Mammary epithelial cell (primary cell): ENCODE measurements around the gene MRPL4.

Experiments
- CTCF ChIP-seq, 2 donors: IDR thresholded peaks in 1 of 2; conservative IDR thresholded peaks in 1 of 2; 2 replicates each; pipeline ENCODE4 v1.5.1; 2011 to 2012; ENCODE audit warnings: inconsistent platforms in 2 of 2, low read length in 2 of 2, mild to moderate bottlenecking in 2 of 2, control low read depth in 1 of 2, low read depth in 1 of 2; ENCODE audit not compliant: insufficient read depth in 1 of 2; ENCODE audit errors: extremely low read depth in 1 of 2
- EZH2 ChIP-seq: IDR thresholded peaks from 2 replicates; pipeline ENCODE4 v1.6.1; 2012; ENCODE audit warnings: low read length, inconsistent platforms, borderline replicate concordance

DNA sequence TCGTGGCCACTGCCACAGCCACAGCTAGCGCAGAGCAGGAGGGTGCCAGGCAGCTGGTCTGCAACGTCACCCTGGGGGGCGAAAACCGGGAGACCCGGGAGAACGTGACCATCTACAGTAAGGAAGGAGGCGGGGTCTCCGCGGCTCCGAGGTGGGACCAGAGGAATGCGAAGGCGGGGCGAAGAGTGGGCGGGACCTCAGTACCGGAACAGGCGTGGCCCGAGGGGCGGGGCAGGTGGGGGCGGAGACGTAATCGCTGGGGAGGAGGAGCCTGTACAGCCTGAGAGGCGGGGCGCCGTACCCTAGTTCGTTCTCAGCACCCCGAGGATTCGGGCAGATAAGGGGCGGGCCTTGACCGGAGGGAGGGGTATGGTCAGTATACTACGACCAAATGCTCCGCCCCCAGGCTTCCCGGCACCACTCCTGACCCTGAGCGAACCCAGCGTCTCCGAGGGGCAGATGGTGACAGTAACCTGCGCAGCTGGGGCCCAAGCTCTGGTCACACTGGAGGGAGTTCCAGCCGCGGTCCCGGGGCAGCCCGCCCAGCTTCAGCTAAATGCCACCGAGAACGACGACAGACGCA, 40.3 kb downstream of the MRPL4 start:
- TF ChIP-seq CTCF (conservative IDR thresholded peaks at IDR 0.05 in 1 of 2, IDR thresholded peaks at IDR 0.05 in 1 of 2; ENCODE audit: extremely low read depth in 1 of 2, insufficient read depth in 1 of 2, low read depth in 1 of 2, low read length in 2 of 2): no peak
- no peak for TF ChIP-seq EZH2
